Measurements from ENCODE around the gene ODF2.
A peak's percentile ranks its signal among the peaks of the same experiment; 100 is the strongest.
"Not testable (repeated sequence)": the region's sequence is repeated elsewhere in the genome, so short reads cannot be mapped to it uniquely, and the experiment has no call there.

ODF2 gene

DNA sequence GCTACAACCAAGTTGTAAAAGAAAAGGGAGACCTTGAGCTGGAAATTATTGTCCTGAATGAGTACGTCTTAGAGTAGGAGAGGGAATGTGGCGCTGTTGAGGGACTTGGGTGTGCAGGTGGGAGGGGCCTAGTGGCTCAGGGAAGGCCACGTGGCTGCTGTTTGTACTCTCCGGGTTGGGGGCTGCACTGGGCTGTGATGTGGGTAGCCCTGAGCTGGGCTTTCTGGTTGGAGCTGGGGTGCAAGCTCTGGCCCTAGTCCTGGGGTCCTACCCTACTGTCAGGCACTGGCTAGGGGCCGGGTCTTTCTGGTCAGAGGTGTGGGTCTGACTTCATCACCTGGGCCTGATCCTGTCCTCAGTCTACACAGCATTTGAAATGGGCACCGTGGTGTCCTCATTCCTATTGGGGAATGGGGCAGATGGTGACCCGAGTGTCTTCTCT is 29.6 kb downstream of the ODF2 start:
- no peak for DNase-seq

DNA sequence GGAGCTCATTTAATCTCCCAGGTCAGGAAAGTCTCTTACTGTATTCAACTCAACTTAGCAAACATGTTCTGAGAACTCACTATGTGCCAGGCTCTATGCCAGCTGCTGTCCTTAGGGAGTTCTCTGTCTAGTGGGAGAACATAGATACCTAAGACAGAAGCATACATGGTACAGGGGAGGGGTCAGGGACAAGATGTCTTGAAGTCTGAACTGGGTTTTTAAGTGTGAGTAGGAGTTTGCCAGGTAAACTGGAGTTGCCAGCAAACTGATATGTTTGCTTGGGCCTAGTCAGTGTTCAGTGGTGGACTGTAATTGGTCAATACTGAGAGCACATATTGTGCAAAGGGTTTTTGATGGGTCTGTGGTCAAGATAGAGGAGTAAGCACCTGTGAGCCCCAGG is 30.4 kb downstream of the ODF2 start:
- no peak for DNase-seq

DNA sequence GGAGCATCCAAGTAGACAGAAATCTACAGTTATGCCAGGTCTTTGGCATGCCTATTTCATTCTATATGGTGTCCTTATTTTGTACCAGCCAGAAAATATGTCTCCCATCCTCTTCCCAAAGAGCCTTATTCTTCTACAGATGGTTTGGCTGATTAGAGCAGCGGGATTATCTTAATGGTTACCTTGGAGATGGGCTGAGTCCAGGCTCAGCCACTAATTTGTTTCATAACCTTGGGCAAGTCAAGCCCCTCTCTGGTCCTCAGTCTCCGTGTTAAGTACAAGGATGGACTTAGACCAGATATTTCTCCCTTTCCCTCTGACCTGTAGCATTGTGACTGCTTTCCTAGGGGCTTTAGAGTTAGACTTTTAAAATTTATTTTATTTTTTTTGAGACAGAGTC is 37.6 kb downstream of the ODF2 start:
- DNase-seq: no peak

DNA sequence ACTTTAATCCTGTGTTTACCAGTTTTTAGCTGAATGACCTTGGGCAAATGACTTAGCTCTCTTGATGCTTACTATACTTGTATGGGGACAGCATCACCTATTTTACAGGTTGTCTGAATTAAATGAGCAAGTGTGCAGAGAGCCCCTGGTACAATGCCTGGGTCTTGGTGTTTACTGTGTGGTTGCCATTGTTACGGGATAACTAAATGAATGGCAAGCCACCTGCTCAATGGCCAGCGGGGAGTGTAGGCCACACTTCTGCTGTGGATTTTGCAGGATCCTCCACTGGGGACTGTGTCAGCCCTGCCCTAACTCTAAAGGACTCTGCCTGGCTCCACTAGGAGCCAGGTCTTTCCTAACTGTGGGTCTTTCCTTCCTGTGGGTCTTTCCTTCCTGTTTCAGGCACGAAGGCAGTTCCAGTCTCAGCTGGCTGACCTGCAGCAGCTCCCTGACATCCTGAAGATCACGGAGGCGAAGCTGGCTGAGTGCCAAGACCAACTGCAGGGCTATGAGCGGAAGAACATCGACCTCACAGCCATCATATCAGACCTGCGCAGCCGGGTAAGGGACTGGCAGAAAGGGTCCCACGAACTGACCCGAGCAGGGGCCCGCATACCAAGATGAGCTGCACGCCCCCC is 38.4 kb downstream of the ODF2 start:
- peak; percentile 53 for DNase-seq

DNA sequence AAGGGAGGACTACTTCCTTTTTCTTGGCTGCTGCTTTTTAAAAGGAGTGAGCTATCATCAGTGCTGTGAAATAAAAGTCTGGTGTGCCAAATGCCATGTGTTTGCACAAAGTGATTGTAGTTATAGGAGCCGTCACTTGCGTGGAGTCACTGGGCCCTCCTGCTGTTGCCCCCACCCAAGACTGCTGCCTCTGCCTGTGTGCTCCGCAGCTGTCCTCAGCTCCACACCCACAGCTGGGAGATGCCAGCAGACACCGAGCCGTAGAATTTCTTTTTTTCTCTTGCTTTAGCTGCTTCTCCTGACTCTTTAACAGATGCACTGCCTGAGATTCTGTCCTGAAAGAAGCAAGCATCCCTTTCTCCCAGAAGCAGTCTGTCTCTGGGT is 38.9 kb downstream of the ODF2 start:
- peak; percentile 2 for DNase-seq

DNA sequence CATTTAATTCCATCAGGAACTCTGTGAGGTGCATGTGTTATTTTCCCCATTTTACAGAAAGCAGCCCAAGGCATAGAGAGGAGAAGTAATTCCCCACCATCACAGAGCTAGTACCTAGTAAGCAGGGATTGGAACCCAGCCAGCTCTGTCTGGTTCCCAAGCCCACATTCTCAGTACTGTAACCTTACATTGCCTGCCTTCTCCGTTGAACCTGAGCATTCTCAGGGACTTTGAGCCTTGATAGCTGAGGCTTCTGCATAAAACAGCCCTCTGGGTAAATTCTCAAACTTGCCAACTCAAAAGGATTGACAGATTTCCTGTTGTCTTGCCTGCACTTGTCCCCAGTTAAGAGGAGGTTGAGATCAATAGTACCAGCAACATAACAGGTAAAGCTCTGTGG is 39.5 kb downstream of the ODF2 start:
- no peak for DNase-seq

DNA sequence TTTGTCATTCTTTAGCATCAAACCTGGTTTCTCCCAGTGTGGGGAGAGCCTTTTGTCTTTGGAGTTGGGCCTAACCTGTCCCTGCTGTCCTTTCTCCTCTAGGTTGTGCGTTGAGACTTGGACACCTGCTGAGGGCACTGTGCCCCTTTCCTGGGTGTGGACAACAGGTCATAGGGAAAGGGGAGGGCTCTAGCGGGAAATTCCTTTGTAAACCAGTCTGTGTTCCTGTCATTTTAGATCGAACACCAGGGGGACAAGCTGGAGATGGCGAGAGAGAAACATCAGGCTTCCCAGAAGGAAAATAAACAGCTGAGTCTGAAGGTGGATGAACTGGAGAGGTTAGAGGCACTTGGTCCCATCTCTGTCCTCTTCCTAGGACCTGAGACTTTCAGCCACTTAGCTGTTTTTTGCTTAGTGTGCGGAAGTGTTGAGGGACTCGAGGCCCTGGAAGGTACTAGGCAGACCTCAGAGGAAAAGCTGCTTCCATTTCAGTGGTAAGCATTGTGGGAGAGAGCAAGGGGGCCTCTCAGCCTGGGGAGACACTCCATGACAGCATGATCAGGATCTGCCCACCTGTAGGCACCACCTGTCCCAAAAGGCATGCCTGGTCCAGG is 40.1 kb downstream of the ODF2 start:
- DNase-seq: peak; percentile 24

DNA sequence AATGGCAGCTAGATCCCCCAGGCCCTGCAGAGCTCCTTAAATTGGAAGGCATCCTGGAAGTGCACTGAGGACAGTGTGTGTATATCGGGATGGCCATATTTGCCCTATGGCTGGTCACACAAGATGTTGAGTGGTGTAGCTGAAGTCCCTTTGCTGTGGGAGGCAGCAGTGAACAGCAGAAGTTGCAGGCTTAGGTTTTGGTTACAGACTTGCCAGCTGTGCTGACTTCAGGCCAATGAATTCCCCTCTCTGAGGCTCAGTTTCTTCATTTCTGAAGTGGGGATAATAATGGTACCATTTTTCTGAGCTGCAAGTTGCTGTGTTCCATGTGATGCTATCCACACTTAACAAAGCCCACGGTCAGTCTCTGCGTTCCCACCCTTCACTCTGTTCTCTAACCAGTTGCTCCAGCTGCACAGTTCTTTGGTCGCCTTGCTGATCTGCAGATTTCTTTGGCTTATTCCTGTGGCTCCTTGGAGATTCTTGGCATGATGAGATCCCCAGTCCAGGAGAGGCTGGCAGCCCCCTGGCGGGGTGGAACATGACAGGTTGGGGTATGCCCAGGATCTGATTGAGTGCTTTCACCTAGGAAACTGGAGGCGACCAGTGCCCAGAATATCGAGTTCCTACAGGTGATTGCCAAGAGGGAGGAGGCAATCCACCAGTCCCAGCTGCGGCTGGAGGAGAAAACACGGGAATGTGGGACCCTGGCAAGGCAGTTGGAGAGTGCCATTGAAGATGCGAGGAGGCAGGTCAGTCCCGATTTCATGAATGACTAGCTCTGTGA is 42.2 kb downstream of the ODF2 start:
- peak; percentile 50 for DNase-seq

DNA sequence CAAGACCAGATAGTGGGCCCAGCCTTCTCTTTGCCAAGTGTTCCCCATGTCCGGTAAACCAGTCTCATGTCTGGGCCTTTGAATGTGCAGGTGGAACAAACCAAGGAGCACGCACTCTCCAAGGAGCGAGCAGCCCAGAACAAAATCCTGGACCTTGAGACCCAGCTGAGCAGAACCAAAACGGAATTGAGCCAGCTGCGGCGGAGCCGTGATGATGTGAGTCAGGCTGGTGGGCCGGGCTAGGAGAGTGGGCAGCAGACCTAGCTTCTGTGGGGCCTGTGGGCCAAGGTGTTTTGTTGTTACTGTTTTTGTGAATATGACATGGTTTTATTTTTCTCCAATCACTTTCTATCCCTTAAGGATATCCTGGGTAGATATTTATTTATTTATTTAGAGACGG is 43.1 kb downstream of the ODF2 start:
- DNase-seq: peak; percentile 49

DNA sequence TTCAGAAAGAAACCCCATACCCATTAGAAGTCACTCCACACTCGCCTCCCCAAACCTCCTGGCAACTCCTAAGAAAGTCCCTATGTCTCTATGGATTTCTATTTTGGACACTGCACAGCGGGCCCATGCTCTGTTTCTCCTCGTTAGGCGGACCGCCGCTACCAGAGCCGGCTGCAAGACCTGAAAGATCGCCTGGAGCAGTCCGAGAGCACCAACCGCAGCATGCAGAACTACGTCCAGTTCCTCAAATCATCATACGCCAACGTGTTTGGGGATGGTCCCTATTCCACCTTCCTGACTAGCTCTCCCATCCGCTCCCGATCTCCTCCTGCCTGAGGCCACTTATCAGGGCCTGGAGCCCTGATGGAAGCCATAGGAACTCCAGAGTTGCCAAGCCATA is 44.1 kb downstream of the ODF2 start:
- peak; percentile 52 for DNase-seq

DNA sequence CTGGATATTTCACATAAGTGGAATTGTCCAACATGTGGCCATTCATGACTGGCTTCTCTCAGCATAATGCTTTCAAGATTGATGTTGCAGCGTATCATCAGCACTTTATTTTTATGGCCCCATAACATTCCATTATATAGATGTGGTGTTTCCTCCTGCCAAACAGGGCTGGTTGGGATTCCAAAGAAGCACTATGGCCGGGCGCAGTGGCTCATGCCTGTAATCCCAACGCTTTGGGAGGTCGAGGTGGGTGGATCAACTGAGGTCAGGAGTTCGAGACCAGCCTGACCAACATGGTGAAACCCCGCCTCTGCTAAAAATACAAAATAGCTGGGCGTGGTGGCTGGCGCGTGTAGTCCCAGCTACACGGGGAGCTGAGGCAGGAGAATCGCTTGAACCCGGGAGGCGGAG is 47.6 kb downstream of the ODF2 start:
- not testable (repeated sequence) for DNase-seq

DNA sequence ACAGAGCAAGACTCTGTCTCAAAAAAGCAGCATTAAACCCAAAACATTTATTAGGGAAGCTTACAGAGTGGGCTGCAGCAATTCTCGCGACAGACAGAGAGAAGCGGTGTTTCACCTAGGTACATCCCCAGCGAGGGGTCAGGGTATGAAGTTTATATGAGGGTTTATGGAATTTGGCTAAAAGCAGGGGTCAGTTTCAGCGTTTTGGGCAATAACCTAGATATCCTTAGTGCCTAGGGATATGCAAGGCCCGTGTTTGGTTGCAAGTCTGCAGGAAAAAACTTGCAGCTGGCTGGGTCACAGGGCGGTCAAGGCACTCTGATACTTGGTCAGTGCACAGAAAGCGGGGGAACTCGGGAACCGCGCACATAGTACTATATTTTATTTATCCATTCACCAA is 48.1 kb downstream of the ODF2 start:
- no peak for DNase-seq

DNA sequence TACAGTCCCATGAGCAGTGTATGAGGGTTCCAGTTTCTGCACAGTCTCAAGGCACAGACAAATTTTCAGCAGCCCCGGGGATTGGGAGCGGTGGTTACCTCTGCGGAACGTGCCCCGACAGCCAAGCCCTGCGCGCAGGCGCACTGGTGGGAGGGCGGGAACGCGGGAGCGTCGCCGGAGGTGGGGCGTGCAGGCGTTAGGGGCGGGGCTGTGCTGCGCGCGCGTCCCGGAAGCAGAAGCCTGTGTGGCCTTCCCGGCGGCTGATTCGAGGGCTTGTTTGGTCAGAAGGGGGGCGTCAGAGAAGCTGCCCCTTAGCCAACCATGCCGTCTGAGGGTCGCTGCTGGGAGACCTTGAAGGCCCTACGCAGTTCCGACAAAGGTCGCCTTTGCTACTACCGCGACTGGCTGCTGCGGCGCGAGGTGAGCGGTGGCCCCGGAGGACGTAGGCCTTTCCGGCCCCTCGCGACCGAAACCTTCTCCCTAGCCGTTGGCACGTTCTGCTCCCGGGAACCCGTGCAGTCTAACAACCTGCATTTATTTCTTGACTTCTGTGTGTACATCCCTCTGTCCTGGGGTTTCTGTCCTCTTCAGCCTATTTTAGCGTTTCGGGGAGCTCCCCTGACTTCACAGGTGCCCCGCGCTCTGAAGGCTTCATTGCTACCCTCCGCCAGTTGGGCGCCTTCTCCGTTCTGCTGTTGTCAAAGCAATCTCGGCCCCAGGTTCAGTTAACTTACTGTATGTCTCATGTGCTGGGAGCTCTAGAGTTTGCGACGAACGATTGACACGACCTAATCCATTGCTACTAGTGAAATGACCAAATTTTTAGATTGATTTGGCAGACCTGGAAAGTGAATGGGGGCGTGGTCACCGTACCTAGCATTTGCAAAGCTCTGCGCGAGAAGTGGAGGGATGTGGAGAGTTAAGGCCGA is 48.9 kb downstream of the ODF2 start, which contains the start of gene GLE1:
GLE1 (plus strand) TSS at position 235 of the 929 bp plus-strand sequence; CDS start at position 322, 87 bp downstream.
- peak; percentile 99 for DNase-seq

DNA sequence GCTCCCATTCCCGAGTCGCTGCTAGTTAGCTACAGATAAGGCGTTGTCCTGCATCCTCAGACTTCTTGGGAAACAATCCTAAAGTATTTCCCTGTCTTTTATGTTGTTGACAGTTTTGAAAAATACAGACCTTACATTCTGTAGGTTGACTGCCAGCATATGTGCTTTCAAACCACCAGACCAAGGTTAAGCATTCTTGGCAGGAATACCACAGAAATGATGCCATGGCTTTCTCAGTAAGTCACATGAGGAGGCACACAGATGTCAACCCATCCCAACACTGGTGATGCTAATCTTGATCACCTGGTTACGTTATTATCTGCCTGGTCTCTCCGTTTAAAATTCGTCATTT is 49.6 kb downstream of the ODF2 start:
- DNase-seq: no peak

DNA sequence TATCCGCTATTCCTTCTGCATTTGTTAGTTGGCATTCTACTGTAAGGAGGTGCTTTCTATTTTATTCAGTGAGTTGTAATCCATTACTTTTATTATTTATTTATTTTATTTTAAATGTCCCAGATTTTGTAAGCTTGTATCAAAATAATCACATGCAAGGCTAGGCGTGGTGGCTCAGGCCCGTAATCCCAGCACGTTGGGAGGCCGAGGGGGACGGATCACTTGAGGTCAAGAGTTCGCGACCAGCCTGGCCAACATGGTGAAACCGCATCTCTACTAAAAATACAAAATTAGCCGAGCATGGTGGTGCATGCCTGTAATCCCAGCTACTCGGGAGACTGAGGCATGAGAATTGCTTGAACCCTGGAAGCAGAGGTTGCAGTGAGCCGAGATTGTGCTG is 50.1 kb downstream of the ODF2 start:
- DNase-seq: not testable (repeated sequence)

DNA sequence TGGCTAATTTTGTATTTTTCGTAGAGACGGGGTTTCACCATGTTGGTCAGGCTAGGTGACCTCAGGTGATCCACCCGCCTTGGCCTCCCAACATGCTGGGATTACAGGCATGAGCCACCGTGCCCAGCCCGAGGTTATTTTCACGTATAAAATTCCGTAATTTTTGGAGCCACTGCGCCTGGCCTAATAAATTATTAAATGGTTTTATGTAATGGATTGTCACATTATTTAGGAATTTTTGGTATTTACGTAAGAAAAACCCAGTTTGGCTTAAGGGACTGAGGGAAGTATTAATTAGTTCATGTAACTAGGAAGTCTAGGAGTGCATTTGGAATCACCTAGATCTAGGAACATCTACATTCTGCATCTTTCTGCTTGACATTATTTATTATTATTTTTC is 57.0 kb downstream of the ODF2 start:
- DNase-seq: peak; percentile 38

DNA sequence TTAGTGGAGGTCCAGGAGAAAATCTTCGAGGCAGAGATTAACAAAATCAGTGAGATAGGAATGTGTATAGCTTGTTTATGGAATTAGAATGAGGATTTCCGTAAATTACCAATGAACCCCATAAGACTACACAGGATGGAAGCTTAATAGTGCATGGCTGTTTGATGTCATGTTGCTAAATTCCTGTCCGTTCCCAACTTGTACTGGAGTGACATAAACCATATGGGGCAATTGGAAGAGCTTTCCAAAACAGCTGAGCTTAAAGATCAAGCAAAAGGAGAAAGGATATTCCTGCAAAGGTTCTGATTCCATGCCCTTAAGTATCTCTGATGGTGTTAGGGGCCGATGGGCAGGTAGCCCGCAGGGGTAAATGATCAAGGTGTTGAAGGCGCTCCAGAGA is 66.2 kb downstream of the ODF2 start:
- no peak for DNase-seq

DNA sequence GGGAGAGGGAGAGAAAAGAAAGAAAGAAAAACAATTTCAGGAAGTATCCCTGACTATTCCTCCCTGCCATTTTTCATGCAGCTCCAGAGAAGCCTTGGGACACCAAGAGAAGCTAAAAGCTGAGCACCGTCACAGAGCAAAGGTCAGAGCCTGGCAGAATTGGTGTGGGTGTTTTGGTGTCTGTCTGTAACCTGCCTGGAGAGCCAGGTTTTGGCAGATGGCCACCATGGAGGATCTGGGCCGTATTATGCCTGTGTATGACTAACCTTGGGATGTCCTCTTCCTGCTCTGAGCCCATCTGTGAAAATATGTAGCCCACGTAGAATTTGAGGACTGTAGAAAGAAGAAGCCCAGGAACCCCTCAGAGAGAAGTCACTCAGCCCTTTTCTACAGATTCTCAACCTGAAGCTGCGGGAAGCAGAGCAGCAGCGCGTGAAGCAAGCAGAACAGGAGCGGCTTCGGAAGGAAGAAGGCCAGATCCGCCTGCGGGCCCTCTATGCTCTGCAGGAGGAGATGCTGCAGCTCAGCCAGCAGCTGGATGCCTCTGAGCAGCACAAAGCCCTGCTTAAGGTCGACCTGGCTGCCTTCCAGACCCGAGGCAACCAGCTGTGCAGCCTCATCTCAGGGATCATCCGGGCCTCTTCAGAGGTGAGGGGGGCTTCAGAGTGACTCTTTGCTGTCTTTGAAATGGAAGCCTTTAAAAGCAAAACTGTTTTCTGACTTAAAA is 67.6 kb downstream of the ODF2 start:
- DNase-seq: no peak

DNA sequence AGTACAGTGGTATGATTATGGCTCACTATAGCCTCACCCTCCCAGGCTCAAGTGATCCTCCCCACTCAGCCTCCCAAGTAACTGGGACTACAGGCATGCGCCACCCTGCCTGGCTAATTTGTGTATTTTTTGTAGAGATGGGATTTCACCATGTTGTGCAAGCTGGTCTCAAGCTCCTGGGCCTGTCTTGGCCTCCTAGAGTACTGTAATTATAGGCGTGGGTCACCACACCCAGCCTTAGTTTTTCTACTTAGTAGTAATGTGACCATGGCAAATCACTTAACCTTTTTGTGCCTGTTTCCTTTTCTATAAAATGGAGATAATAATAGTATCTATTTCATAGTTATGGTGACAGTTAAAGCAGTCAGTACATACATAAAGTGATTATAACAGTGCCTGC is 70.9 kb downstream of the ODF2 start:
- DNase-seq: no peak

DNA sequence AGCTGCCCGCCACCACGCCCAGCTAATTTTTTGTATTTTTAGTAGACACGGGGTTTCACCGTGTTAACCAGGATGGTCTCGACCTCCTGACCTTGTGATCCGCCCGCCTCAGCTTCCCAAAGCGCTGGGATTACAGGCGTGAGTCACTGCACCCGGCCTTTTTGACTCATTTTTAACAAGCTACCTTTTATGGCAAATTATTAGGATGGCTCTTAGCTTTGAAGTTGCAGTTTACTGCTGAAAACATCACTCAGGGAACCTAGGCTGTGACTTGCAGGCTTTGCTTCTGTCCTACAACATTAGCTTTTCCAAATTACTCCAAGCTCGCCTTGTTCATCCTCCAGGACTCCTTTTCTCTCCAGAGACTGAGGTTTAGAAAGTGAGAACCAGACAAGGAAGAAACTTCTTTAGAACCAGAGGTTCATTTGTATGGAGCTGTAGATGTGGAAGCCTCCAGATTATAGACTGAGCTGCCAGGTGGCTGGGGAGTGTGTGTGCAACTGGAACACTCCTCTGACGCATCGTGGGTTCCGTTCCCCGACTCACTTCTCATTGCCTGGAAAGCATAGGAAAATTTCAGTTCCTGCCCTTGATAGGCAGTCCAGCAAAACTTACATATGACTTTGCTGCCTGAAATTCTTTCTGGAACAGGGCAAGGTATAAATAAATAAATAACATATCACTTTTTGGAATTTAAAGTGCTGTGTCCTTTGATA is 72.8 kb downstream of the ODF2 start:
- no peak for DNase-seq

DNA sequence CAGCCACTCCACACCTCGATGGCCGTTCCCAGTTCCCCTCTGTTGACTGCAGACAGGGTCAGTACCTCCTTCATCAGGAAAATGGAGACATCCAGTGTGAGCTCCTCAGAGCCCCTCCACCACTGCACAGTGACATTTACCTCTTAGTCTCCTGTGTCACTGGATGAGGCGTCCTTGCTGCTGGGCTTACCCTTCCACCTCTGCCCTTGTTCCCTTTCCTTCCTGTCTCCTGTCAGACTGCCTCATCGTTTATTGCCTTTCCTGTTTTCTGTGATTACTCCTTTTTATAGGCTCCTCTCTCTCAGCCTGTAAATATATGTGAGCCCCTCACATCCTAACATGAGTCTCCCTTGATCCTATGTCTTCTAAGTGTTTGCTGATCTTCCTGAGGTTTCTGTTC is 73.4 kb downstream of the ODF2 start:
- DNase-seq: no peak

DNA sequence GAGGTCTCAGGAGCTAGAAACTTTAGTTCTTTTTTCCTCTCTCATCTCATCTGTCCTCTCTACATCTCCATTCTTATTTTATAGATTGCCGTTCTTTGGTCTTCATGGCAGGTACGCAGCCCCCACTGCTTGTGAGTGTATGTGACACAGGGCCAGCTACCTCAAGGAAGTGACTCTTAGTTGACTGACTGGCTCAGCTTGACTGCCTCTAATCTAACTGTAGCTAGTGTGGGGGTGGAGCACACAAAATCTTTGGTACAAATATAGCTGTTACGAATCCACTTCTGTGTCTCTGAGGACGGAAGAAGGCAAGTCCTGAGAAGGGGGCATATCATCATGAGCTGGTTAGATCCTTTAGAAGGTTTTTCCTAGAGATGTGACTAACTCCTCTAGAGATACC is 76.8 kb downstream of the ODF2 start:
- DNase-seq: no peak
